Diencephalon (tissue), 1 donor: ENCODE measurements around the gene RESP18. TPM values are rescaled to one million over a fixed set of nuclear protein-coding genes. Genes with fewer than 3 reads are reported as not detected.

Experiments
- small RNA-seq: library from RNA; depleted of rRNA; stranded (forward); fragments of <200 nt; gene quantifications from one replicate; pipeline ENCODE3, GENCODE V24; 2014
- total RNA-seq: library from RNA; depleted of rRNA; stranded (reverse); fragments of >200 nt; gene quantifications from one replicate; pipeline ENCODE4 v1.2.3, GENCODE V29; 2014

Gene RESP18
- 1.8 TPM for total RNA-seq

GRCh38 chr2:219332542-219332941, at the start of gene RESP18:
RESP18 (minus strand) TSS chr2:219332744.

GRCh38 chr2:219309278-219309677, 23.3 kb downstream of the RESP18 start, which contains the start of gene PTPRN:
PTPRN (minus strand) TSS chr2:219309401; CDS start chr2:219309332, 69 bp downstream.

GRCh38 chr2:219279151-219279915, 53.2 kb downstream of the RESP18 start, which contains the start of gene DNAJB2:
DNAJB2 (plus strand) TSS chr2:219279366; CDS start chr2:219279834, 468 bp downstream.

Small RNA genes lying within 50 kb of the gene (small RNA-seq; reads per million reads assigned to genes)
- gene AC053503.3 (not detected), gene MIR153-1 (6.9 reads per million, percentile 92 among the genes with 10 or more reads in this experiment)

Other genes with a start within 250 kb of the RESP18 start
- gene NHEJ1, start 171.9 kb downstream of the RESP18 start, total RNA-seq = 10.1 TPM
- gene SLC23A3, start 162.7 kb downstream of the RESP18 start, total RNA-seq = 0.23 TPM
- gene CNPPD1, start 155.8 kb downstream of the RESP18 start, total RNA-seq = 27.2 TPM
- 85.6 TPM for gene RETREG2, start 154.5 kb downstream of the RESP18 start, total RNA-seq
- 12.5 TPM for gene ZFAND2B, start 126.0 kb downstream of the RESP18 start, total RNA-seq
- gene ABCB6, start 113.8 kb downstream of the RESP18 start, total RNA-seq = 30.0 TPM
- 31.8 TPM for gene ATG9A, start 103.1 kb downstream of the RESP18 start, total RNA-seq
- 29.3 TPM for gene ANKZF1, start 102.9 kb downstream of the RESP18 start, total RNA-seq
- gene GLB1L, start 87.3 kb downstream of the RESP18 start, total RNA-seq = 10.1 TPM
- gene STK16, start 87.3 kb downstream of the RESP18 start, total RNA-seq = 15.5 TPM
- gene TUBA4B, start 79.5 kb downstream of the RESP18 start, total RNA-seq = 1.2 TPM
- gene TUBA4A, start 78.8 kb downstream of the RESP18 start, total RNA-seq = 16.4 TPM
- 91.6 TPM for gene DNAJB2, start 53.4 kb downstream of the RESP18 start, total RNA-seq
- 66.9 TPM for gene PTPRN, start 23.3 kb downstream of the RESP18 start, total RNA-seq
- gene DNPEP, start 55.2 kb upstream of the RESP18 start, total RNA-seq = 21.0 TPM
- gene DES, start 85.6 kb upstream of the RESP18 start, total RNA-seq = 1.4 TPM
- 18.2 TPM for gene SPEG, start 102.1 kb upstream of the RESP18 start, total RNA-seq
- 13.4 TPM for gene GMPPA, start 166.1 kb upstream of the RESP18 start, total RNA-seq
- 10.4 TPM for gene ASIC4, start 181.7 kb upstream of the RESP18 start, total RNA-seq
- gene CHPF, start 211.1 kb upstream of the RESP18 start, total RNA-seq = 45.0 TPM
- gene TMEM198, start 211.3 kb upstream of the RESP18 start, total RNA-seq = 13.8 TPM
- 47.1 TPM for gene OBSL1, start 238.8 kb upstream of the RESP18 start, total RNA-seq
- gene INHA, start 239.6 kb upstream of the RESP18 start, total RNA-seq = 0.69 TPM